ENCODE data around the gene CASK. TPM values are rescaled to one million over a fixed set of nuclear protein-coding genes. Genes with fewer than 3 reads are reported as not detected.

Gene CASK
- 10 to 100 TPM; 43.9 to 45.4 TPM for total RNA-seq

DNA sequence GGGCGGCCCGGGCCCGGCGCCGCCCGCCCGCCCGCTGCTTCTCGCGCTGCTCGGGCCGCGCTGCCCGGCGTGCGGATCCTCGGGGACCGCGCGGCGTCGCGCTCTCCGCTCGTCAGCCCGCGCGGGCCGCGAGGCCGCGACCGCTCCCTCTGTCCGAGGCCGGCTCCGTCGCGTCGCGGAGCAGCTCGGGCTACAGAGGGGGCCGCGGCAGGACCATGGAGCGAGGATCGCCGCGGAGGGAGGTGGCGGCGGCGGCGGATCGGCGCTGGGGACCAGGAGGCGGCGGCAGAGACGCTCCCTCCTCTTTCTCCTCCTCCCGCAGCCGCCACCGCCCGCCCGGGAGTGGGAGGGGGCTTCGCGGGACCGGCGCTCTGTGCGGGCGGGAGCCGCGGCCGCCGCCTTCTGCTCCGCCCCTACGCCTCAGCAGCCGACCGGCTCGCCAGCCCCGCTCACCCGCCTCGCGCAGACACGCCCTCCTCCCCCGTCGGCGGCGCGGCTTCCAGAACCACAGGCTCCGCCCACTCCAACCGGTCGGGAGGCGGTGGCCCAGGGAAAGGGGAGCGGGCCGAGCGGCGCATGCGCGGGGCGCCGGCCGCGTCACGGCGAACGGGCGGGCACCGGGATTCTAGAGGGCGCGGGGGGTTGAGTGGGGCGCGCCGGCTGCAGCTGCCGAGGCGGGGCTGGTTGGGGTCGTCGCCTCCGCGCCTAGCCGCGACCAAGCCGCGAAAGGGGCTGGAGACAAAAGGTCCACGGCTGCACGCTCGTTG lies at the start of gene CASK:
TSS of gene CASK (minus strand) at position 344 of the 767 bp plus-strand sequence. CDS start 566 bp downstream, outside the sequence.
- ChIA-PET POLR2A (interaction anchor here (1.3 kb wide), 1 partner anchor 1019 kb away, joined by 3 read pairs; no protein-coding TSS in a partner anchor), CTCF (interaction anchor here (0.8 kb wide), 1 partner anchor 152 kb away, joined by 3 read pairs; no protein-coding TSS in a partner anchor)
- Mint-ChIP-seq H3K27me3 (ENCODE audit: low read depth) (no peaks in the 10 kb centered on the region), H3K9me3 (ENCODE audit: insufficient read depth) (no peaks in the 10 kb centered on the region), H3K4me3 (peak within 1 kb of the TSS; percentile 86), H3K36me3 (ENCODE audit: low read depth) (peaks cover 4% of the 10 kb centered on the region), H3K27ac (peak within 1 kb of the TSS; percentile 85), H3K4me1 (ENCODE audit: low read depth) (peaks cover 18% of the 10 kb centered on the region)
- ATAC-seq, result peak; percentile 83
- peak; percentile 89 for DNase-seq

DNA sequence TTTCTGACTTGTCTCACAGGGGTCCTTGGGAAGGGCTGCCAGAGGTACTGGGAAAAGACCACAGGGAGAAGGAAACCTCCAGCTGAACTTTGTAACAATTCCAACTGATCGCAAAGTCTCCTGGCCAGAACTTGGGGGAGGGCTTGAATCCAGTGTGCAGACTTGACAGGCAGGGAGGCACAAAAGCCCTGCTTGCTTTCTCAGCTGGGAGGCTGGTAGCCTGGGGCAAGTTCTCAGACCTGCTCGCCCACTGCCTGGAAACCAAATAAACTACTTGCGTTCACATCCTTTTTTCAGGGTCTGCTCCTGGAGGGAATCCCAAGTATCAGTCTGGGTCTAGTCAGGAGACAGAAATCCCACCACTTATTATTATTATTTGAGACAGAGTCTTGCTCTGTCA lies 48.0 kb upstream of the CASK start:
- Mint-ChIP-seq H3K27me3 (ENCODE audit: low read depth) (no peaks in the 10 kb centered on the region), H3K36me3 (ENCODE audit: low read depth) (no peaks in the 10 kb centered on the region), H3K9me3 (ENCODE audit: insufficient read depth) (no peaks in the 10 kb centered on the region), H3K27ac (no peak overlapping the region), H3K4me1 (ENCODE audit: low read depth) (no peaks in the 10 kb centered on the region), H3K4me3 (no peak overlapping the region)
- POLR2A ChIA-PET, result interaction anchor here (0.8 kb wide), 1 partner anchor 1257 kb away, joined by 4 read pairs; no protein-coding TSS in a partner anchor
- DNase-seq (no peak), ATAC-seq (no peak)
- CTCF ChIA-PET, result interaction anchor here (0.6 kb wide), 1 partner anchor 43 kb away, joined by 4 read pairs; no protein-coding TSS in a partner anchor

GRCh38 chrX:41970419-41970818 lies 47.1 kb upstream of the CASK start:
- Mint-ChIP-seq H3K36me3 (ENCODE audit: low read depth) (no peaks in the 10 kb centered on the region), H3K4me1 (ENCODE audit: low read depth) (no peaks in the 10 kb centered on the region), H3K4me3 (no peak overlapping the region), H3K27me3 (ENCODE audit: low read depth) (no peaks in the 10 kb centered on the region), H3K9me3 (ENCODE audit: insufficient read depth) (no peaks in the 10 kb centered on the region), H3K27ac (no peak overlapping the region)
- DNase-seq, result no peak
- ChIA-PET POLR2A (no interaction called here), CTCF (no interaction called here)
- no peak for ATAC-seq

DNA sequence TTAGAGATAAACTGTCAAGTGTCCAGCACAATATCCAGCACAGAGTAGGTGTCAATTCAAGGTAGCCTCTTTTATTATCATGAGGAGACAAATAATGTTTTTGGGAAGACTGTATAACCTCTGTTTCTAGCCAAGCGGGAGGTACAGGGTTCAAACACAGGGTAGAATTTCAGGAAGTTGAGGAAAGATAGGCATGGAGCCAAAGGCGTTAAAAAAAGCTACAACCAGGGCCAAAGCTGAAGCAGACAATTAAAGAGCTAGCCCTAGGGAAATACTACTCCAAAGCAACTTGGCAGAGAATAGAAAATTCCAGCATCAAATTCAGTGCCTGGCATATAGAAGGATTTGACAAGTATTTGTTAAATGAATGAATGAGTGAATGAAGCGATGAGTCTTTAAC lies 40.0 kb upstream of the CASK start:
- Mint-ChIP-seq H3K27ac (no peak overlapping the region), H3K36me3 (ENCODE audit: low read depth) (no peaks in the 10 kb centered on the region), H3K9me3 (ENCODE audit: insufficient read depth) (no peaks in the 10 kb centered on the region), H3K27me3 (ENCODE audit: low read depth) (no peaks in the 10 kb centered on the region), H3K4me1 (ENCODE audit: low read depth) (peaks cover 4% of the 10 kb centered on the region), H3K4me3 (no peak overlapping the region)
- CTCF ChIA-PET, result no interaction called here
- POLR2A ChIA-PET, result no interaction called here
- no peak for ATAC-seq
- no peak for DNase-seq

GRCh38 chrX:41960142-41960541 lies 36.8 kb upstream of the CASK start:
- Mint-ChIP-seq H3K27me3 (ENCODE audit: low read depth) (no peaks in the 10 kb centered on the region), H3K4me1 (ENCODE audit: low read depth) (peaks cover 4% of the 10 kb centered on the region), H3K4me3 (no peak overlapping the region), H3K36me3 (ENCODE audit: low read depth) (no peaks in the 10 kb centered on the region), H3K9me3 (ENCODE audit: insufficient read depth) (no peaks in the 10 kb centered on the region), H3K27ac (no peak overlapping the region)
- ATAC-seq (no peak), DNase-seq (no peak)
- CTCF ChIA-PET, result no interaction called here
- POLR2A ChIA-PET, result no interaction called here

GRCh38 chrX:41958861-41959260 lies 35.5 kb upstream of the CASK start:
- CTCF ChIA-PET, result no interaction called here
- H3K4me3 Mint-ChIP-seq, result no peak overlapping the region
- POLR2A ChIA-PET, result no interaction called here
- peaks cover 4% of the 10 kb centered on the region for H3K4me1 Mint-ChIP-seq (ENCODE audit: low read depth)
- no peak for ATAC-seq
- H3K36me3 Mint-ChIP-seq (ENCODE audit: low read depth), result no peaks in the 10 kb centered on the region
- no peaks in the 10 kb centered on the region for H3K27me3 Mint-ChIP-seq (ENCODE audit: low read depth)
- no peak overlapping the region for H3K27ac Mint-ChIP-seq
- no peaks in the 10 kb centered on the region for H3K9me3 Mint-ChIP-seq (ENCODE audit: insufficient read depth)
- DNase-seq, result no peak

GRCh38 chrX:41956027-41956426 lies 32.7 kb upstream of the CASK start:
- Mint-ChIP-seq H3K36me3 (ENCODE audit: low read depth) (no peaks in the 10 kb centered on the region), H3K9me3 (ENCODE audit: insufficient read depth) (no peaks in the 10 kb centered on the region), H3K4me3 (no peak overlapping the region), H3K4me1 (ENCODE audit: low read depth) (peaks cover 4% of the 10 kb centered on the region), H3K27ac (no peak overlapping the region), H3K27me3 (ENCODE audit: low read depth) (no peaks in the 10 kb centered on the region)
- no peak for DNase-seq
- CTCF ChIA-PET, result no interaction called here
- POLR2A ChIA-PET, result no interaction called here
- ATAC-seq, result no peak

DNA sequence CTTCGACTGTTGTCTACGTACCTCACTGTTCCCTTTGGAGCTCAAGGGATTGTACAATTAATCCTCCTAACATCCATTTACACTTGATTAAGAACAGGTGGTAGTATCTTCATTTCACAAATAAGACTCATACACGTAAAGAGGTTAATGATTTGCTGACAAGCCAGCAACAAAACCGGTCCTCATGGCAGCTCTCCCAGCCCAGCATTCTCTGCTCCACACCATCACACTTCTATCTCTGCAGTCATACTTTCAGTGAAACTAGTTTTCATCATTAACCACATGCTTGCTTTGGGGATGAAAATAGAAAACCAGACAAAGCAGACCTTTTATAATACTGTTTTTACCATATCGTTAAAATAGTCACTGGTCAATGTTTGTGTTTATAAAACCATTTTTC lies 28.7 kb upstream of the CASK start:
- no peak overlapping the region for H3K27ac Mint-ChIP-seq
- no peak for ATAC-seq
- CTCF ChIA-PET, result no interaction called here
- H3K9me3 Mint-ChIP-seq (ENCODE audit: insufficient read depth), result no peaks in the 10 kb centered on the region
- H3K4me3 Mint-ChIP-seq, result no peak overlapping the region
- no peaks in the 10 kb centered on the region for H3K36me3 Mint-ChIP-seq (ENCODE audit: low read depth)
- POLR2A ChIA-PET, result no interaction called here
- no peaks in the 10 kb centered on the region for H3K27me3 Mint-ChIP-seq (ENCODE audit: low read depth)
- no peak for DNase-seq
- peaks cover 5% of the 10 kb centered on the region for H3K4me1 Mint-ChIP-seq (ENCODE audit: low read depth)

DNA sequence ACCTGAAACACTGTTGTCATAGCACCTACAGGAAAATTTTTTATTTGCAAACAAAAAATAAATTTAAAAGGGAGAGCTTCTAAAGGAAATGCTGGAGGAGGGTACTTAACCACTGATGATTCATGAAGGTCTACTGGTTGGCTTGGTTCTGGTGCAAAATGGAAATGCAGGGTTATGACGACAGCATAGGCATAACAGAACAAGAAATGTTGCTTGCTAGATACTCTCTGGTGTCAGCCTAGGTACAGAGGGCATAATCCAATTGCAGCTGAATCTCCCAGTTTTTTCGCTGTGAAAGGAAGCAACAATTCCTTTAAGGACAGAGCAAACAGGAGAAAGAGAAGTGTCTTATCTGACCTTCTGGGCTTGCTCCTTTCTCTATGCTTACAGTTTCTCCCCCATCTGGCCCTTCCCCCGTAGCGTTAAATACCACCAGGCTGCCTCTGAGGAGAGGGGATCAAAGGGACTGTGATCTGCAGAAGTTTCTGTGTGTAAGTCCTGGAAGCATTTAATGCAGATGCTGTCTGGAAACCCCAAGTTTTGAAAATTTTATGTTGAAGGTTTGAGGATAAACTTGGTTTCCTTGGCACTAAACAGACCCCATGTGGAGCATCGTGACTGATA lies 23.7 kb upstream of the CASK start:
- ATAC-seq (no peak), DNase-seq (peak; percentile 20)
- CTCF ChIA-PET, result no interaction called here
- Mint-ChIP-seq H3K4me3 (no peak overlapping the region), H3K9me3 (ENCODE audit: insufficient read depth) (no peaks in the 10 kb centered on the region), H3K27me3 (ENCODE audit: low read depth) (no peaks in the 10 kb centered on the region), H3K36me3 (ENCODE audit: low read depth) (no peaks in the 10 kb centered on the region), H3K27ac (no peak overlapping the region), H3K4me1 (ENCODE audit: low read depth) (peaks cover 8% of the 10 kb centered on the region)
- POLR2A ChIA-PET, result no interaction called here

GRCh38 chrX:41946235-41946634 lies 22.9 kb upstream of the CASK start:
- ChIA-PET CTCF (no interaction called here), POLR2A (no interaction called here)
- H3K27me3 Mint-ChIP-seq (ENCODE audit: low read depth), result no peaks in the 10 kb centered on the region
- no peak for DNase-seq
- no peak overlapping the region for H3K27ac Mint-ChIP-seq
- no peaks in the 10 kb centered on the region for H3K9me3 Mint-ChIP-seq (ENCODE audit: insufficient read depth)
- H3K36me3 Mint-ChIP-seq (ENCODE audit: low read depth), result no peaks in the 10 kb centered on the region
- H3K4me3 Mint-ChIP-seq, result no peak overlapping the region
- ATAC-seq, result no peak
- peaks cover 8% of the 10 kb centered on the region for H3K4me1 Mint-ChIP-seq (ENCODE audit: low read depth)

DNA sequence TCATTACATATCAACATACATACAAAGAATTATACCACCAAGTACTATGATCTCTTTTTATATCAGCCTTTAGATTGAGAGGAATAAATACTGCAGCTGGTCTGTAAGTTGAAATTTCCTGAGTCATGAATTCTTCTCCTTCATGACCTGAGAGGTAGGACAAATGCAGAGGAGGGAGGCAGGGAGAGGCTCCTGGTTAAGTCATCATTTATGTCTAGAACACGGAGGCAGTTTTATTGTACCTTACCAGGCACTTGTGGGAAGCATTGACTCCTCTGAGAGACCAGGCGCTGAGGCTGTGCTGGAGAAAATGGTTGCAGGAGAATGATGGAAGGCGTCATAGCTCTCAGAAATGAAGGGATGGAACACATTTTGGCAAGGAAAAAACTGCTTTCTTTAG lies 12.5 kb upstream of the CASK start:
- DNase-seq, result no peak
- Mint-ChIP-seq H3K4me1 (ENCODE audit: low read depth) (peaks cover 22% of the 10 kb centered on the region), H3K9me3 (ENCODE audit: insufficient read depth) (no peaks in the 10 kb centered on the region), H3K27ac (no peak overlapping the region), H3K36me3 (ENCODE audit: low read depth) (no peaks in the 10 kb centered on the region), H3K4me3 (no peak overlapping the region), H3K27me3 (ENCODE audit: low read depth) (no peaks in the 10 kb centered on the region)
- CTCF ChIA-PET, result no interaction called here
- ATAC-seq, result no peak
- POLR2A ChIA-PET, result no interaction called here

DNA sequence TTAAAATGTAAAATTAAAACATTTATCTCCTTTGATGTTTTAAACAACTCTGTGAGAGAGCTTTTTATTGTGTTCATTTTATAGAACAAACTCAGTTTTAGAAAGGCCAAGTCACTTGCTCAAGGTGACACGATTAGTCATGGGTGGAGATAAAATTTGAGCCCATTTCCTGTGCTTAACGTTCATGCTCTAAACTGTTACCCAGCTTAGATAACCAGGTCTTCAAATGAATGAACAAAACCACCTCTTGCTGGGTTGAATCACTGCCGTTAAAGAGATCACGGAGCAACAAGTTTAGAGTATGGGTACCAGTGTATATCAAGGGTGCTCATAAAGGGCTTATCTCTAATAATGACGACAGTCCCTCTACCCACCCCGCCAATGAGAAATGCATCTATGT lies 10.2 kb upstream of the CASK start:
- no peak for ATAC-seq
- no peak for DNase-seq
- peaks cover 21% of the 10 kb centered on the region for H3K4me1 Mint-ChIP-seq (ENCODE audit: low read depth)
- H3K27me3 Mint-ChIP-seq (ENCODE audit: low read depth), result no peaks in the 10 kb centered on the region
- no peak overlapping the region for H3K4me3 Mint-ChIP-seq
- no peaks in the 10 kb centered on the region for H3K9me3 Mint-ChIP-seq (ENCODE audit: insufficient read depth)
- CTCF ChIA-PET, result no interaction called here
- POLR2A ChIA-PET, result no interaction called here
- no peak overlapping the region for H3K27ac Mint-ChIP-seq
- H3K36me3 Mint-ChIP-seq (ENCODE audit: low read depth), result no peaks in the 10 kb centered on the region
